ENCODE data around the gene COG3.

The COG3 gene

DNA sequence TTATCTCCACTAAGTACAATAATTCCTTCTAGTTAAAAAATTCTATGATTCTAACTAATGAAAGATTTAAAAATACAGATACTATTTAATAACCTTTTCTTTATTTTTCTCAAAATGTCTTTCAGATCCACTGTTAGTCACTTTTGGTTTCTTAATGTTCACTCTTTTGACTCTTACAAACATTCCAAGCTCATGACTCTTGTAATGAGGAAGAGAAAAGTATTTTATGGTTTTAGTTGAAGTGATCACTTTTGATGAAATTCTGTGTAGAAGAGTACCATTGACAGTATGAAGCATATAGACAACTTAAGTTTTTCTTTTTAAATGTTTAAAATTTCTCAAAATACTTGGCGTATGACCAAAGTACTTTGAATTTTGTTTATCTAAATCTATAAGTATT is 27.8 kb downstream of the COG3 start:
- no peak overlapping the region for H3K4me3 ChIP-seq (ENCODE audit: low read length)
- DNase-seq (ENCODE audit: low read depth, low spot score): no peak

DNA sequence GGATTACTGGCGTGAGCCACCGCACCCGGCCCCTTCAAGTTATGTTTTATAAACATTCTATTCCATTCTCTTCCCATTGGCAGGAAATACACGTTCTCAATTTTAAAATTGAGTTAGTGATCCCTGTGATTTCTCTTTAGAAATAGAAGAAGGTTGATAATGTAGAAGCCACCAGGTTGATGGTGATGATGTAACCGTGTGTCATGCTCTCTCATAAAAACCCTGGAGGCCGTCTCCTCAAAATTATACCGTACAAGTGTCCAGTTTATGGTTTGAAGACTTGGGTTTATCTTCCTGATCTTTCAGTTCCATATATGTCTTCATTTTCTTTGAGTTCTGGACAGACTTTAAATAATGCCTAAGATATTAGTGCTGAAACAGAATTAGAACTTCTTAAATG is 32.2 kb downstream of the COG3 start:
- DNase-seq (ENCODE audit: low read depth, low spot score): no peak
- H3K4me3 ChIP-seq (ENCODE audit: low read length): no peak overlapping the region

DNA sequence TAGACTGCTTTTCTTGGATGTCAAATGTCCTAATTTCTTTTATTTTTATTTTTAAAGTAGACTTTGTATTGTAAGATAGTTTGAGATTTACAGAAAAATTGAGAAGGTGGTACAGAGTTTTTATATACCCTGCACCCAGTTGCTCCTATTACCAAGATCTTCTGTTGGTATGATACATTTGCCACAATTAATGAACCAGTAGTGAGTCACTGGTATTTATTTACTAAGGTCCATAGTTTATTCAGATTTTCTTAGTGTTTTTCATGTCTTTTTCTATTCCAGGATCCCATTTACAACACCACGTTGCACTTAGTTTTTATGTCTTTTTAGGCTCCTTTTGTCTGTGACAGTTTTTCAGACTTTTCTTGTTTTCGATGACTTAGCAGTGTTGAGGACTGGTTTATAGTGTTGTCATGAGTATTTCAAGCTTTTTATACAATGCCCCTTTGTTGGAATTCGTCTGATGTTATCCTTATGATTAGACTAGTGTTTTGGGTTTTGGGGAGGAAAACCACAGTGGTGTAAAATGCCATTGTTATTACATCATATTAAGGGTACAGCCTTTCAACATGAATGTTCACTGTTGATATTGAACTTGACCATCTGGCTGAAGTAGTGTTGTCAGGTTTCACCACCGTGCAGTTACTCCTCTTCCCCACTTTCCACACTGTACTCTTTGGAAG is 35.9 kb downstream of the COG3 start:
- DNase-seq (ENCODE audit: low read depth, low spot score): no peak

DNA sequence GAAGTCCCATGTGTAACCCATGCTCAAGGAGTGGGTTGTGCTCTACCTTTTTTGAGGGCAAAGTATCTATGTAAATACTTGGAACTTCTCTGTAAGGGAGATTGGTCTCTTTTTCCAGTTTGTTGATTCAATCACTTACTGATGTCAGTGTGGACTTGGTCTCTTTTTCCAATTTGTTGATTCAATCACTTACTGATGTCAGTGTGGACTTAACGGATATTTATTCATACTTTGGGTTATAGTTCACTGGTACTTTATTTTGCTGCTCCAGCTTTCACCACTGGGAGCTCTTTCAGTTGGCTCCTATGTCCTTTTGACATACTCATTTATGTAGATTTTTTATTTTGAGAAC is 36.4 kb downstream of the COG3 start:
- H3K4me3 ChIP-seq (ENCODE audit: low read length): no peak overlapping the region
- no peak for DNase-seq (ENCODE audit: low read depth, low spot score)

More for the DNA sequence above, 35.9 kb downstream of the COG3 start:
- no peak overlapping the region for H3K4me3 ChIP-seq (ENCODE audit: low read length)

DNA sequence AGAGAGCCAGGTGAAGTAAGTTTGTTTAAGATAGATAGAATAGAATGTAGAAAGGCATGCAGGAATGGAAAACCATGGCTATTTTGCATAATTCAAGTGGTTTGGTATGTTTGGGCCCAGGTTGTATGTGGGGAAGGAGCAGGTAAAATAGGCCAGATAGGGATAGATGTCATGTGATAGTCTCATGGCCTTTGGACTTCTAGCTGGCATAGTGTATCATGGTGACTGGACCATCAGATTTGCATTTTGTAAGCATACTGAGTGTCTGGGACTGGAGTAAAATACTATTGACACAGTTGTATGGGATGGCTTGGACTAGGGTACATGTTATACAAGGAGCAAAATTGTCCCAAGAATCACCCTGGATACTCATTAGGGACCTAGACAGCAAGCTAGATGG is 38.9 kb downstream of the COG3 start:
- H3K4me3 ChIP-seq (ENCODE audit: low read length): no peak overlapping the region

DNA sequence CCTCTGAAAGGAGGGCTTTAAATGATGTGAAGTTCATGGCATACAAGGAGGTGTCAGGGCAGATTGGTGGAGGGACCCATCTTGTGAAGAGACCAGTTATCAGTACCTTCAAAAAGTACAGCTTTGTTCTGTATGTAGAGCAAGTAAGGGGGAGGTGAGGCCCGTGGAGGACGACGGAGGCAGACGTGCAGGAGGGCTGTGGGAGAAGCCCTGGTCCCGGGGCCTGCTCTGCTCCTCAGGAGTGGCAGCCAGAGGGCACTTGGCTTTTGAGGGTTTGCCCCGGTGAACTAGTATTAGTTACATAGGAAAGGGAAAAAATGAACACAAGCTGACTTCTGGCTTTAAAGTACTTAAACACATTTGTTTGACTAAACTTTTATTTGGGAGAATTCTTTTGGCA is 42.1 kb downstream of the COG3 start:
- H3K4me3 ChIP-seq (ENCODE audit: low read length): no peak overlapping the region
- DNase-seq (ENCODE audit: low read depth, low spot score): no peak

More for the DNA sequence above, 38.9 kb downstream of the COG3 start:
- DNase-seq (ENCODE audit: low read depth, low spot score): no peak

DNA sequence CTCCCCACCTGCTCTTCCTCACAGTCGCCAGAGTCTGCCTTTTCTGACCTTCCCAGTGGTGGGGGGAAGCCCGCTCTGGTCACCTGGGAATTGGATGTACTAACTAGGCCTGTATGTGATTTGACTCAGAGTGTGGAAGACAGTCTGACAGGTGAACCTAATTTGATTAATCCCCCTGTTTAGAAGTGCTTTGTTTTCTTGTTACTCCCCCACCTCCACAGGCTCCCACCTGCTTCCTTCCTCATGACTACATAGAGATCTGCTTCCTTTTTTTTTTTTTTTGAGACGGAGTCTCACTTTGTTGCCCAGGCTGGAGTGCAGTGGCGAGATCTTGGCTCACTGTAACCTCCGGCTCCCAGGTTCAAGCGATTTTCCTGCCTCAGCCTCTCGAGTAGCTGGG is 44.0 kb downstream of the COG3 start:
- no peak for DNase-seq (ENCODE audit: low read depth, low spot score)
- no peak overlapping the region for H3K4me3 ChIP-seq (ENCODE audit: low read length)

DNA sequence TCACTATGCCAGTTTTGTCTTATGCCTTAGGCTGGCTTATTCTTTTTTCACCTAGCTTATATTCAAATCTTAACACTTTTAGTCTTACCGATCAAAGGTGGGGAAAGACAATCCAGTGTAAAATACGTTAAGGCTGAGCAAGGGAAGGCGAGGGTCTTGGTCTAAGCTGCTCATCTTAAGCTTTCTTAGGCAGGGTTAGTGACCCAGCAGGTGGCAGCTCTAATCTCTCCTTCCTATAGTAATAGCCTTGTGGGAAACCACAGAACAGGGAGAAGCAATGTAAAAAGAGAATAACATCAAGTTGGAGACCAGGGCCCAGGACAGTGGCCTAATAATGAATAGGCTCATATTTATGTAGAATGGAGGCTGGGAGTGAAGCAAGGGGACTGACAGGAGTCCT is 45.9 kb downstream of the COG3 start:
- no peak for DNase-seq (ENCODE audit: low read depth, low spot score)

DNA sequence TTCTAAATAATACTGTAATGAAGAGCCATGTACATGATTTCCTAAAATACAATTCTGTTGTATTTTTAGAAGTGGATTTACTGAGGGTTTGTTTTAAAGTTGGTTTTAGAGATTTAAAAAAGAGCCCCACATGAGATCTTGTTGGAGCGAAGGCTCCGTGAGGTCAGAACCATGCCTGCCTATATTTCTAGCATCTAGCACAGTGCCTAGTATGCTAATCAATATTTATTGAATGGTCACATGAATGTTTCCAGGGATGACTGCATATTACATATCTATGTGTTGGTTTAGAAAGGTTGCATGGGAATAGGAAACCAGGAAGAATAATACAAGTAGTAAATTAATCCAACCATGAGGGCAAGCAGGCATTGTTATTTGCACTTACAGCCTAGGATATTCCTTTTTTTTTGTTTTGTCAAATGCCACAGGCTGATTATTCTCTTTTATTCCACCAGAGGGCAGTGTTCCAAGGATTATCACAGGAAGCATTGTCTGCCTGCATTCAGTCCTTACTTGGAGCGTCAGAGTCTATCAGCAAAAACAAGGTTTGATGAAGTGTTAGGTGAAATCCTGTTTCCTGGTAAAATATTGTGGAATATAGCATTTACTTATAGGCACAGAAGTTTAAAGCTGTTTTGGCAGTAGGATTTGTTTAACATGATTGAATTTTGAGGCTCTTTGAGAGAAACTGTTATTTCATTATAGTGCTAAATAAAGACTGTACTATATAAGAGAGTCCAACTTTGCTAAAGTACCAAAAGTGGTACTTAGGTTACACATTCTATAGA is 46.8 kb downstream of the COG3 start:
- peak; percentile 73 for DNase-seq (ENCODE audit: low read depth, low spot score)
- H3K4me3 ChIP-seq (ENCODE audit: low read length): no peak overlapping the region

More for the DNA sequence above, 45.9 kb downstream of the COG3 start:
- no peak overlapping the region for H3K4me3 ChIP-seq (ENCODE audit: low read length)

DNA sequence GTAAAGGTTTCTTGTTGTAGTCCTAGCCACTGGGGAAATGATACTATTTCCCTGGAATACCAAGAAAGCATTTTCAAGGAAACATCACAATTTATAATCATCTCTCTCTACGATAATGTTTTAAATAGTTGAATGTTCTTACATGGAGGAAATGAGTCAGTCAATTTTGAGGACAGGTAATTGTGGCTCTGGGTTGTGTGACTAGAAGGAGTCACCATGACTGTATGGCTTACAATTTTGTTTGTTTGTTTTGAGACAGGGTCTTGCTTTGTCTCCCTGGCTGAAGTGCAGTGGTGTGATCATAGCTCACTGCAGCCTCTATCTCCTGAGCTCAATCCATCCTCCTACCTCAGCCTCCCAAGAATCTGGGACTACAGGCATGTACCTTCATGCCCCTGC is 47.4 kb downstream of the COG3 start:
- no peak overlapping the region for H3K4me3 ChIP-seq (ENCODE audit: low read length)
- no peak for DNase-seq (ENCODE audit: low read depth, low spot score)

DNA sequence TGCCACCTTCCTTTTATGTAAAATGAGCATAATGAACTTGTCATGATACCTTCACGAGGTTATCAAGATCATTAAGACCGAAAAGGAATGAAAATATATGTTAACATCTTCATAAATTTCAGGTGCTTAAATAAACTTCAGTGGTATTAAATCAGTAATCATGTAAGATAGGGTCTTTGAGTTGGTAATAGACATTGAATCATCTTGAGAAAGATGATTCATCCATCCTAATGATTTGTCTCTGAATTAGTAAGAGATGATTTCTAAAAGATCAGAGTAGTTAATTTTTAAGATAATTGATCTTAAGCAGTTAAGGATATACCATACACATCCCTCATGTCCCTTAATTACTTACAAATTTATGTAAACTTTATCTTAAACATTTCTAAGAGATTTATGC is 52.0 kb downstream of the COG3 start:
- no peak overlapping the region for H3K4me3 ChIP-seq (ENCODE audit: low read length)
- DNase-seq (ENCODE audit: low read depth, low spot score): no peak

DNA sequence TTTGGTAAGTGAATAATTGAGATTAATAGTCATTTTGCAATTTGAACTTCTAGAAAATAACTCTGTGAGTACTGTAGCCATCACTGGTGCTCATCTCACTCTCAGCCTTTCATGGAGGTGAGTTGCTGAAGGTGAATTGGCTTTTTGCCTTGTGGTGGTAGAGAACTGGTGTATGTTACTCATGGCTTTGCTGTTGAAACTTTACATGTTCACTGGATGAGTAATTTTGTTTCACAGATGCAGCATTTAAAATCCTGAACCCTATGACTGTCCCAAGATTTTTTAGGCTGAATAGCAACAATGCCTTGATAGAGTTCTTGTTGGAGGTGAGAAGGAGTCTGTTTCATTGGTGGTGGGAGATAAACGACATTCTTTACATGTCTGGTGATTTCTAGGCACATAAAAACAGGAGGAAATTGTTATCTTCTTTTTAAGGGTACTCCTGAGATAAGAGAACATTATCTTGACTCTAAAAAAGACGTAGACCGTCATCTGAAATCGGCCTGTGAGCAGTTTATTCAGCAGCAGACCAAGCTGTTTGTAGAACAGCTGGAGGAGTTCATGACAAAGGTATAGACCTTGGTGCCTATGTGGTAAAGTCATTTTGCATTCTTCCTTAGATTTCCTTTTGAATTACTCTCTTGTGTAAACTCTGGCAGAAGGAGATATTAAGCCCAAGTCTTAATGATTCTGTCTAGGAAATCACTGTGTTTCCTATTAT is 53.9 kb downstream of the COG3 start:
- no peak for DNase-seq (ENCODE audit: low read depth, low spot score)
- H3K4me3 ChIP-seq (ENCODE audit: low read length): no peak overlapping the region

DNA sequence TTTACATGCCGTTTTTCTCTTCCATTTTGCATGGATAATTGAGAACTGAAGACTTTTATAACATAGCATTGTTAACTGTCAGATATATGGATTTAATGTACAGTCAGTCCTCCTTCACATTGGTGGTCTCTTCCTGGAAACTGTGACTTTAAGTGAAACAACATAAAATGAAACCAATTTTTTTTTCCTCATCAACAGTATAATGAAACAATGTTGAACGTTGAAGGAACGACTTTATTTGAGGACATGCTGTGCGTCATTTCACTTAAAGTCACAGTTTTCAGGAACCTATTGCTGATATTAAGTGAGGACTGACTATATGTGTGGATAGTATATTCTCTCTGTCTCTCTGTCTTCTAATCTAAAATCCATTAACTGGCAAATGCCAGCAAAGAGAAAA is 54.8 kb downstream of the COG3 start:
- no peak overlapping the region for H3K4me3 ChIP-seq (ENCODE audit: low read length)
- no peak for DNase-seq (ENCODE audit: low read depth, low spot score)

DNA sequence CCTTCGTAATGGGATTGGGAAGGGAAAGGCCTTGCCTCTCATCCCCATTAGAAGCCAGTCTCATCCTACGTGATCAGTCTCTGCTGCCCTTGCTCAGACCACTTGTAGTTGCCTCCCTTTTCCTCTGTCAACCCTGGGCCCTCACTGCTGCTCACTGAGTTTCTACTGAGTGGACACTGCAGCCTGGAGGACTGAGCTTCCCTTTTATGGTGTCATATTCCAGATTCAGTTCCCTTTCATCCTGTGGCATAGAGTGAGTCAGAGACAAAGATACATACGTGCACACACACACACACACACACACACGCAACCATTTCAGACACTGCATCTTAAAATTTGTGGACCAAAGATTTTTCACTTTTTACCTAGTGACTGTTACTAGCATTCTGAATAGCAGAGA is 56.6 kb downstream of the COG3 start:
- H3K4me3 ChIP-seq (ENCODE audit: low read length): no peak overlapping the region
- no peak for DNase-seq (ENCODE audit: low read depth, low spot score)

DNA sequence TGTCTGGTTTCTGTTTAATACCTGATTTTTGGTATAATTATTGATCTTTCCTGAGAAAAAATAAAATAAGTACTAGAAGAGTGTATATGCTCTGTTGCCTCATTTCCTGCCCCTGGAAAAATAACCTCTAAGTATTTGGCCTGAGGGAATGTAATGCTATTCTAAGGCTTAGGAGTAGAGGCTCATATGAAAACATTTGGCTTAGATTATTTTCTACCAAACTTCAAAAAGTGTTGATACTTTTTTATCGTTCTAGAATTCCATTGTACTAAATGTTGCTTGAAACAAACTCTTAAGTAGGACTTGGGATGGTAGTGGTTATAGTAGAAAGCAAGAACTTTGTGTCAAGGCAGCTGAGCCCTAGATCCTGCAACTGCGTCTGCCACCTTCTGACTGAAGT is 57.8 kb downstream of the COG3 start:
- no peak for DNase-seq (ENCODE audit: low read depth, low spot score)
- H3K4me3 ChIP-seq (ENCODE audit: low read length): no peak overlapping the region

DNA sequence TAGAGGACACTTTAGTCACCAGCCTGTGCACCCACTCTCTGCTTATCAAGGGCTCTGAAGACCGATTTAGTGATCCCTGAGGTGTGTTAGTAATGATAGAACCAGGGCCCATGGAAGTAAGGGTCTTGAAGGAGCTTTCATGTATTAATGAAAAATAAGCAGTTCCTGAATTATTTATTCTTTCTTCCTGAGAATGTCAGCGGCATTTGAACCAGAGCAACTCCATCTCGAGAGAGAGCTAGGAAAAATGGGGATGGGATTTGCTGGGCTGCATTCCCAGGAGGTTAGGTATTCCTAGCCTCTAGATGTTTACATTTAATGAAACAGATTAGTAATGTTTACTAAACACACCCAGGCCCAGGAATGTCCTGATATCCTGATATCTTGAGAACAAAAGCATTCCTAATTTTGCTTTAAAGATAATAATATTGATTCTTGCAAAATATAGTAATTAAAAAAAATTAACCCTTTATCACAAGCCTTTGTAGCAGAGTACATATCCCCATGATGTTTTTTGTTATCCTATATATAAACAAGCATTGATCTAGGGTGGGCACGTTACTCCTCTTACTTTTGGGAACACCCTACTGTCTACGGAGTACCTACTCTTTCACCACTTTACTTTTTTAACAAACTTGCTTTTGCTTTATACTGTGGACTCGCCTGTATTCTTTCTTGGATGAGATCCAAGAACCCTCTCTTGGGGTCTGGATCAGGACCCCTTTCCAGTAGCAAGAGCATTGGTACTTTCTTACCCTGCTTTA is 63.1 kb downstream of the COG3 start:
- no peak overlapping the region for H3K4me3 ChIP-seq (ENCODE audit: low read length)
- DNase-seq (ENCODE audit: low read depth, low spot score): no peak

DNA sequence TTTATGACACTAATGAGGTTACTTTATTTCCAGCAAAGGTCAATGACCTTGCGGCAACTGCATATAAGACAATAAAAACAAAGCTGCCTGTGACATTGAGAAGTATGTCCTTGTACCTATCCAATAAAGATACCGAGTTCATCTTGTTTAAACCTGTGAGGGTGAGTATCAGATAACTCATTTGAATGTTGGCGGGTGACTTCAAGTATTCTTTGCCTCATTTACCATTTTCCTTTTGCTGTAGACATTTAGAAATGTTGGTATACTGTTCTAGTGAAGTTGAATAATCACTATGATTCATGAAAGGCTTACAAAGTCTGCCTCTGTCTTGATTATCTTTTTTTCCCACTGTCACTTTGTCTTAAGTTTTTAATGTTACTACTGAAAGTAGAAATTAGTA is 65.0 kb downstream of the COG3 start:
- H3K4me3 ChIP-seq (ENCODE audit: low read length): no peak overlapping the region
- DNase-seq (ENCODE audit: low read depth, low spot score): no peak

DNA sequence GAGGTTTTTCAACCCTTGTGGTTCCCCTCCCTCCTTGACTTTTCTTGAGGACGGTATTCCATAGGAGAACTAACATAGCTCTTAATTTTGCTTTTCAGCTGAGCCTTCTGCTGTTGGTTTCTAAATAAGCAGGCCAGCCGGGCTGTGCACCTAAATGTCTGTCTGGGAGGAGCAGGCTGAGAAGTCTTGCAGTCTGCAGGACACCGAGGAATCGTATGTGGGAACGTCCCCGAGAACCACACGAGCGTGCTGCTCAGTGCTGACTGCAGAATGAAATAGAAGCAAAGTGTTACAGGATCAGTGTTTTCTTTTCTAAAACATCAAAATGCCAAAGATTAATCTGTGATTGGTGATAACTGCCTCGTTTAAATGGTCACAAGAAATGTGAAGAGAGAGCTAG is 69.9 kb downstream of the COG3 start:
- no peak overlapping the region for H3K4me3 ChIP-seq (ENCODE audit: low read length)
- no peak for DNase-seq (ENCODE audit: low read depth, low spot score)

DNA sequence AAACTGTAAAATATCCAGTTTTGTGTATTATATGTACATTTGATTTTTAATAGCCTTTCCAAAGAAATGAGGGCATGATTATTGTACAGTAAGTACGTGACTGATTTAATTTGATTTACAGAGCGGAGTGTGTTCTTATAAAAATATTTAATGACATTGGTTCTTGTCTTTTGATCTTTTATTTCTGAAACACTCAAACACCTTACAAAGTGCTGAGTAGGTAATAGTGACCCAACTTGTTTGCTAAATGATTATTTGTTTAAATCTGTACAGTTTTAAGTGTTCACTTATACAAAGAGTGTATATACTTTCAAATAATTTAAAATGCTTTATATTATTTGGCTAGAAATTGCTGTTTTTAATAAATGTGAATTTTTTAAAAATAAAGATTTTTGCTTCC is 71.5 kb downstream of the COG3 start:
- DNase-seq (ENCODE audit: low read depth, low spot score): no peak
- no peak overlapping the region for H3K4me3 ChIP-seq (ENCODE audit: low read length)

DNA sequence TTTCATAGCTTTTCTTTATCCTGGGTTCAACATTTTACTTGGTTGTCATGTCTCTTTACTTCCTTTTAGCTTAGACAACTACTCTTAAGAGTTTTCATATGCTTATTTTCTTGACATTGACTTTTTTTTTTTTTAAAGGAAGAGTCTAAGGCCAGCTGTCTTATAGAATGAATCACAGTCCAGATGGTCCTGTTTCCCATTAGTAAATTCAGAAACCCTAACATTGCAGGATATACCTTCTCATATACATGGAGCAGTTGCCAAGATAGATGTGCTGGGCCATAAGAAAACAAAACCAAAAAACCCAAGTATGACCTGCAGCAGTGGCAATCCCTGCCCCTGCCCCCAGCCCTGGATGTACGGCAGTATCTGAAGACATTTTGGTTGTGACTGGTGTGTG is 72.8 kb downstream of the COG3 start:
- DNase-seq (ENCODE audit: low read depth, low spot score): no peak
- H3K4me3 ChIP-seq (ENCODE audit: low read length): no peak overlapping the region

Measured in Jurkat, Clone E6-1 (cell line).